ENCODE data around the gene SMYD3.

DNA sequence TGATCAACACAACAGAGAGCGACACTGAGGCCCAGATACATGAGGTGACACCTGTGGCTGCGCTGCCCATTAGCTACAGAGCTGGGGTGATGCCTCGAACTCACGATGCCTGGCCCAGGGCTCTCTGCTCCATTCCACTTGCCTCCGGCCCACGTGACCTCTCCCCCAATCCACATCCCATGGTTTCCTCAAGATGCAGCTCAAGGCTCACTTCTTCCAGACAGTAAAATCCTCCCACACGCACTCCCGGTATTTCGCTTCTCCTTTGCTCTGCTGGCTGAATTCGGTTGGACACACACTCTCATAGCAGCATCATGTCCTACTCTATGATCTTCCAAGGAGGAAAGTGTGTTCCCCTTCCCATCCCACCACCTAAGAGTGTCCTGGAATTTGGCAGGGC, 679.8 kb downstream of the SMYD3 start:
- TF ChIP-seq, protein P1, sequence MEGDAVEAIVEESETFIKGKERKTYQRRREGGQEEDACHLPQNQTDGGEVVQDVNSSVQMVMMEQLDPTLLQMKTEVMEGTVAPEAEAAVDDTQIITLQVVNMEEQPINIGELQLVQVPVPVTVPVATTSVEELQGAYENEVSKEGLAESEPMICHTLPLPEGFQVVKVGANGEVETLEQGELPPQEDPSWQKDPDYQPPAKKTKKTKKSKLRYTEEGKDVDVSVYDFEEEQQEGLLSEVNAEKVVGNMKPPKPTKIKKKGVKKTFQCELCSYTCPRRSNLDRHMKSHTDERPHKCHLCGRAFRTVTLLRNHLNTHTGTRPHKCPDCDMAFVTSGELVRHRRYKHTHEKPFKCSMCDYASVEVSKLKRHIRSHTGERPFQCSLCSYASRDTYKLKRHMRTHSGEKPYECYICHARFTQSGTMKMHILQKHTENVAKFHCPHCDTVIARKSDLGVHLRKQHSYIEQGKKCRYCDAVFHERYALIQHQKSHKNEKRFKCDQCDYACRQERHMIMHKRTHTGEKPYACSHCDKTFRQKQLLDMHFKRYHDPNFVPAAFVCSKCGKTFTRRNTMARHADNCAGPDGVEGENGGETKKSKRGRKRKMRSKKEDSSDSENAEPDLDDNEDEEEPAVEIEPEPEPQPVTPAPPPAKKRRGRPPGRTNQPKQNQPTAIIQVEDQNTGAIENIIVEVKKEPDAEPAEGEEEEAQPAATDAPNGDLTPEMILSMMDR (IDR thresholded peaks at IDR 0.05; ENCODE audit: borderline replicate concordance, extremely low read depth, low read length, poor library complexity, severe bottlenecking), result no peak
- no peak for TF ChIP-seq EZH2 (IDR thresholded peaks at IDR 0.05; ENCODE audit: borderline replicate concordance, low read depth, low read length, severe bottlenecking)

Data from DND-41 (cell line).